Stimulated activated CD4-positive, alpha-beta T cell treated with anti-CD3 and anti-CD28 coated beads, TNF-alpha, amount 100 ng/mL, for 48 hours (primary cell): ENCODE results near the gene SLC6A7.
"Not testable (repeated sequence)": the region's sequence is repeated elsewhere in the genome, so short reads cannot be mapped to it uniquely, and the experiment has no call there.

Source experiments
- DNase-seq, 3 donors: peaks; one replicate each; pipeline ENCODE4 v3.0.0-alpha.2; 2020; ENCODE audit warnings: low read depth in 3 of 3

SLC6A7 gene

DNA sequence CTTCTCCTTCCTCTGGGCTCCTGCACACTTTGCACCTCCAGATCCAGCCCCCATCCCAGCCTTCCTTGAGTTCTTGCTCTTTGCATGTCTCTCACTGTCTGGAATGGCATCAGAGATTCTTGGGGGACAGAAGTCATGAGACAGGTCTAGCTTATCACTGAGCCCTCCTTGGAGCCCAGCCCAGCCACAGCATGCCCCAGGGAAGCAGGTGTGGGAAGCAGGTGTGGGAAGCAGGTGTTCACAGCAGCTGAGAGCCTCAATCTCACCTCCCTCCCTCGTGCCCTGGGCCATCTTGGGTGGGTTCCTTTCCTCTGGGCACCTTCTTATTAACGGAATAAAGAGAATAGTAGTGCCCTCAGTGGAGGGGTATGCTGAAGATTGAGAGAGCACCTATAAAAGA lies 27.2 kb downstream of the SLC6A7 start:
- no peak for DNase-seq

DNA sequence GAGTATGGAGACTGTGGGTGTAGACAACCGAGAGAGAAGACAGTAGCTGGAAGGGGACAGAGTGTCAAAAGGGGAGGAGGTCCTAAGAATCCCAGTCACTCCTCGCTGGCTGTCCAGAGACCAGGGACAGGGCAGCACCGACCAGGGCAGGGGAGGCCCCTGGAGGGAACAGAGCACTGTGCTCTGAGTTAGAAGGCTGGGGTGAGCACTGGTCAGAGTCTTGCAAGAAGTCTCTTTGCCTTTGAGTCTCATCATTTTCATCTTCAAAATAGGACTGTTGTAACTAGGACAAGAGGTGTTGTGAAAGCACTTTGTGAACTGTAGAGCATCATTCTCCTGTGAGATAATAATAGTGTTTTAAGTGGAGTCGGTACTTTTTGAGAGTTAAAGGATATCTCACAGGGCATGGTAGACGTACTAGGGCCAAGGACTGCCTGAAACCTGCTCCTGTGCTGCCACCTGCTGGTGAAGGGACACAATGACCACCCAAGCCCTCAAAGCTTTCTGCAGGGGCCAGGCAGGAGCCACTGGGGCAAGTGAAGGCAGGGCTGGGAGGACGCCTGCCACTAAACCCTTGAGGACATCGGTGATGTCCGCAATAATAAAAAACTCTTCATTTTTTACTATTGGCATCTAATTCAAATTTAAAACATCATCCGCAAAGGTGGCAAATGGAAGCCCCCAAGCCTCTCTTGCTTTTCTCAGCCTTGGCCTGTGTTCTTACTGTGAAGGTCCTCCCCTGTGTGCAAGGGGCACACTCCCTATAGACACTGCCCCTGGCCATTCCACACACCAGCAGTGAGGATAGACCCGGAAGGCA lies 28.2 kb downstream of the SLC6A7 start:
- peak; percentile 64 to 70 (median 68) for DNase-seq

DNA sequence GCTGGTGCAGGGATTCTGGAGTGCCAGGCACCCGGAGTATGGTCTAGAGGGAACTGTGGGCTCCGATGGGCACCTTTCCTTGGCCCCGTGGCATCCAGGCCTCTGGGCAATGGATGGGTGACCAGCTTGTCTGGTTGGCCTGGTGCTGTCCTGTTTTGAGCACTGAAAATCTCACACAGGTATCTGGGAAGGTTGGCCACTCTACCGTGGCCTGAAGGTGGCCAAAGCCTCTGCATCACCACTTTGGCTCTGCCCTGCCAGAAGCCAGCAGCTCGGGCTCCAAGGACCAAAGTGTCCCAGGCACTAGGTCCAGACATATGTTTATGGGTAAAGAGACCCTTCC lies 28.8 kb downstream of the SLC6A7 start:
- no peak for DNase-seq

DNA sequence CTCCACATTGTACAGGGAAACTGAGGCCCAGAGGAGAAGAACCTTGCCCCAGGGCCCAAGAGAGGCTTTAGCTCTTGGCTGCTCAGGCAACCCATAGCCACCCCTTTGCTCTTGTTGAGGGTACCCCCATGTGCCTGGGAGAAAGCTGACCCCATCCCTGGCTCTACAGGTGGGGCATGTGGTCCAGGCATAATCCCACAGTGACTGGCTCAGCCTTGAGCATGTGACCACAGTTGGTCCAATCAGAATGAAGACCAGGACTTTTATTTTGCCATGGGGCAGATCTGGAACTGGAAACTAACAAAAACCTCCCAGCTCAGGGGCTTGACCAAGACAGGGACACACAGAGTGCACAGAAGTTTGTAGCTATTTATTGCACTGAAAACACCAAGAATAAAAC lies 29.3 kb downstream of the SLC6A7 start:
- no peak for DNase-seq

DNA sequence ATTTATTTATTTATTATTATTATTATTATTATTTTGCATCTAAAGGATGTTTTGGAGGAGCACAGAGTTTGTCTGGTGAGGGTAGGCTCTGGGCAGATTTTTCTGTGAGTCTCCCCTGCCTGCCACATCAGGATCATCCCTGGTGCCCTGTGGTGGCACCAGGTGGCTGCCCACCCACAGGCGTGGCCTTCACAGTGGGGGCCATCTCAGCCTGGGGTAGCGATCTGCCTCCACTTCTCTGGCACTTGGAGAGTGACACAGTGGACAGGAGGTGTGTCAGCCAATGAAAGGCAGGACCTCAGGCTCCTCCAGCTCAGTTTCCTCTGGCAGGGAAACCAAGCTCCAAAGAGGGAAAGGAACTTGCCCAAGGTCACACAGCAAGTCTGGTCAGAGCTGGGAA lies 30.0 kb downstream of the SLC6A7 start:
- DNase-seq: no peak

DNA sequence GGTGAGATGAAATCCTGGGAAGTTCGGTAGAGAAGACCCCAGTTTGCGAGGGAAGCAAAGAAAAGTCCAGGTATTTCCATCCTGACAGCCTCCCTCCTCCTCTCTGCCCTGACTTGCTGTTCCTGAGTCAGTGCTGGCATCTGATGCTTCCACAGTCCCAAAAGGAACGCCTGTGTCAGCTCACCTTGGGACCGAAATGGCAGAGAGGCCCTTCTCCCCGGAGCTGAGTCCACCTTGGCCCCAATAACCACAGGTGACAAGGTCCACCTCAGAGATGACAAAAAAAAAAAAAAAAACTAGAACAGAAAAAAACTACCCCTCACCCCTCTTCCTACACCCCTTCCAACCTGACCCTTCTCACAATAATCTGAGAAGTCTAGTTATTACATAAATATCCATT lies 31.6 kb downstream of the SLC6A7 start:
- no peak for DNase-seq

DNA sequence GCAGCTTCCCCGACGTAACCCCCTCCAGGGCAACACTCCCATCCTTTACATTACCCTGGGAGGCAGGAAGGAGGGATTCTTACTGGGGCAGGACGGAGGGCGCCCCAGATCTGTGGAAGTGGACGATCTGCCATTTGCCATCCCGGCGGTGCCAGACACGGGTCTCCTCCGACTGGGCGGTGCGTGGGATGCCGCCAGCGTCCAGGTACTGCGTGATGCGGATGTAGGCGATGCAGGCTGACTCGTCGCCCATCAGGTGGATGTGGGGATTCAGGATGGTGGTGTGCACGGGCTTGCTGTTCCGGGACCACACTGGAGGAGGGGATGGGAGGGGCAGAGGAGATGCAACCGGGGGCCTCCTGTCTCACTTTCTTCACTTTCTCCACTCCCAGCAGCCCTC lies 33.0 kb downstream of the SLC6A7 start:
- no peak for DNase-seq

DNA sequence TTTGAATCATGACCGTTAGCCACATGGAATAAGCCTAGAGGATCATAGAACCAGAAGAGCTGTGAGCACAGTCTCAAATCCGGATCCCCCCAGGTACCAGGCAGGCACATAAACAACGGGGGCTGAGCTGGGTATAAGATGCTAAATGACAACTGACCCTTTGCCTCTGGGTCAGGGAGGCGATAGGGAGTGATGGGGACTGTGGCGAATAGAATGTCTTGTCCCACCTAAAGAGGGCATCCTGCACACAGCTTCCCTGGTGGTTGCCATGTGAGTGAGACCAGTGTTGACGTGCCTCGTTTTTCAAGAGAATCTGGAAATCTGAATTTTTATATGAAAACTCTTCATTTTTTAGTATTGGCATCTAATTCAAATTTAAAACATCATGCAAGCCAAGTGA lies 33.6 kb downstream of the SLC6A7 start:
- DNase-seq: no peak

DNA sequence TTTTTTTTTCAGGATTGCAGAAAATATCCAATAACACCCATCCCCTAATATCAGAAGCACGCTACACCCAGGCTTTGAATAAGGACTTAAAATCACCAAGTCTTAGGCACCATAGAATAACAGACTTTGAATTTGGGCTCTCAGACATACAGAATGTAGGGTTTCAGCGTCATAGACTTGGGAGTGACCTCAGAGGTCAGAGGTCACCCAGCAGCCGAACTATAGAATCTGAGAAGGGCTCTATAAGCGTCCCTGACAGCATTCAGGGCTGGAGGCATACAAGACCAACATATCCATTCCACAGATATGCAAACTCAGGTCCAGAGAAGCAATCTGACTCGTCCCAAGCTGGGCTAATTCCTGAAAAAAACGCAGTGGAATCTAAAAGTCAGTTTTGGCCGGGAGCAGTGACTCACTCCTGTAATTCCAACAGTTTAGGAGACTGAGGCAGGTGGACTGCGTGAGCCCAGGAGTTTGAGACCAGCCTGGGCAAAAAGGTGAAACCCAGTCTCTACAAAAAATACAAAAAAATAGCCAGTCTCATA lies 34.7 kb downstream of the SLC6A7 start:
- no peak for DNase-seq

DNA sequence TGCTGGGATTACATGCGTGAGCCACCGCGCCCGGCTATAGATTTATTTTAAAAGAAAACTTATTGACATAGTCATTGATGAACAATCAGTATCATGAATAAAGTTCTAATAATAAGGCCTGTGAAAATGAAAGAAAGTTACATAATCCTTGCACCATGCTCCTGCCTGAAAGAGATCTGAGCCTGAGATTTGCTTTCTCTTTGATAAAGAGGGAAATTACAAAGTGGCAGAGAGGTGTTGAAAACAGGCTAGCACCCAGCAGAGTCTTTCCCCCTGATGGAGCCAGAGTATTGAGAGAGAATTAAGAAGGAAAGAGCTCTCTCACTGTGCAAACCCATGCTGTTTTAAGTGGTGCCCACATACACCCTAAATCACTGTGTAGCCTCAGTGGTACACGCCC lies 37.2 kb downstream of the SLC6A7 start:
- no peak for DNase-seq

DNA sequence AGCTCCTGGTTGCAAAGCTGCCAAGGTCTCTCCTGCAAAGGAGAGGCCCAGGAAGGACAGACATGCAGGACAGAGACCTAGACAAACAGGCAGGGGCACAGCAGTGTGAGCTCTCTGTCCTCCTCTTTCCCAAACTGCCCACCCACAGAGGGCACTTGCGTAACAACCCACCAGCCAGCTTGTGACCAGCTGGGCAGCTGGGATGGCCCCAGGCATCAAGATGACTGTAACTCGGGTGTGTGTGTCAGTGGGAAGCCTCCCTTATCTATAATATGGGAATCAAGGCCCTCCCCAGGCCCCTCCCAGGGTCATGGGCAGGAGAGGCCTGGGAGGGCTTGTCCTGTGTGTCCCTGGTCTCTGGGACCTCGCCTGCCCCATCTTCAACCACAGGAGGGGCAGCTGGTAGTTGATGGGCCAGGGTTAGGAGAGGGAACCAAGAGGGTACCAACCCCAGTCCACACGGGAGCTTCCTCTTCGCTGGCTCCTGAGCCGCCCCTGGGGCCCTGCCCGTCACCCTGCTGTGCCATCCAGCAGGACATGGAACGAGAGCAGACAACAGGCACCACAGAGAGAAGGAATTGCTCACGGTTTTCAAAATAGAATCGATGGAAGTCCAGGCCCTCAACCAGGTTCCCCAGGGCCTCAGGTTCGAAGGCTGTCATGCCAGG lies 37.9 kb downstream of the SLC6A7 start:
- DNase-seq: no peak

DNA sequence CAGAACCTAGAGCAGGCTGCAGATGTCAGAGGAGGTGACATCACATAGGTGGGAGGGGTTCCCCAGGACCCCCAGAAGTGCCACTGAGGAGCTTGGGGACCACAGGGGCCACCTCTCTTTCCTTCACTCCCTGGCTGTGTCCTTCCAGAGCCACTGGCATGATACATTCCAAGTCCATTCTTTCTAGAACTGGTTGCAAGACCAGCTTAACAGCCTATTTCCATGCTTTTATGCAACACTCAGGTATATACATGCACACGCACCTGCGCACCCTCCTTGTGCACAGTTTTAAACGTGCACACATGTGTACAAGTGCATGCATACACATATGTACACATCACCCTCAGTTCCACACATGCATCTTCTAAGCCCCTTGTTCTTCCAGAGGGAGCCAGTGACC lies 39.7 kb downstream of the SLC6A7 start:
- DNase-seq: no peak

DNA sequence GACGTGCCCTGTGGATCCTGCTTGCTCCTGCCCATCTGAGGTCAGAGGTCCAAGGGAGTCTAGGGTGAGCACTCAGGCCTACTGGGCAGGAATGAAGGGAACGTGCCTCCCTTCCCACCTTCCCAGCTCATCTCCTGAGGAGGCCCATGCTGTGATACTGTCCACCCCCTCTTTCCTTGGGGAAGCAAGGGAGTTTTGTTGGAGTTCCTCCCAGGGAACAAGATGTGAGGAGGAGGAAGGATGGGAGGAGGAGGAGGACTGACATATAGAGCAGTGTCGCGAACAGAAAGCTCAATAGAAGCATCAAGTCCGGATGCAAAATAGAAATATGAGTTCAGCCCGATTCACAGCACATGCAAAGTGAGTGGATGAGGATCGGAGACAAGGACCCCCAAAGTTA lies 41.0 kb downstream of the SLC6A7 start:
- no peak for DNase-seq

DNA sequence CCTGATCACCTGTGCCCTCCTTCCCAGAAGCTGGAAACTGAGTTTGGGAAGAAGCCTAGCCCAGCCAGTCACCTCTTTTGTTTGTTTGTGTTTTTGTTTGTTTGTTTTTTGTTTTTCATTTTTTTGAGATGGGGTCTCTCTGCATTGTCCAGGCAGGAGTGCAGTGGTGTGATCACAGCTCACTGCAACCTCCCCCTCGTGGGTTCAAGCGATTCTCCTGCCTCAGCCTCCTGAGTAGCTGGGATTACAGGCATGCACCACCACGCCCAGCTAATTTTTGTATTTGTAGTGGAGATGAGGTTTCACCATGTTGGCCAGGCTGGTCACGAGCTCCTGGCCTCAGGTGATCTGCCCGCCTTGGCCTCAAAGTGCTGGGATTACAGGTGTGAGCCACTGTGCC lies 43.8 kb downstream of the SLC6A7 start:
- not testable (repeated sequence) for DNase-seq

DNA sequence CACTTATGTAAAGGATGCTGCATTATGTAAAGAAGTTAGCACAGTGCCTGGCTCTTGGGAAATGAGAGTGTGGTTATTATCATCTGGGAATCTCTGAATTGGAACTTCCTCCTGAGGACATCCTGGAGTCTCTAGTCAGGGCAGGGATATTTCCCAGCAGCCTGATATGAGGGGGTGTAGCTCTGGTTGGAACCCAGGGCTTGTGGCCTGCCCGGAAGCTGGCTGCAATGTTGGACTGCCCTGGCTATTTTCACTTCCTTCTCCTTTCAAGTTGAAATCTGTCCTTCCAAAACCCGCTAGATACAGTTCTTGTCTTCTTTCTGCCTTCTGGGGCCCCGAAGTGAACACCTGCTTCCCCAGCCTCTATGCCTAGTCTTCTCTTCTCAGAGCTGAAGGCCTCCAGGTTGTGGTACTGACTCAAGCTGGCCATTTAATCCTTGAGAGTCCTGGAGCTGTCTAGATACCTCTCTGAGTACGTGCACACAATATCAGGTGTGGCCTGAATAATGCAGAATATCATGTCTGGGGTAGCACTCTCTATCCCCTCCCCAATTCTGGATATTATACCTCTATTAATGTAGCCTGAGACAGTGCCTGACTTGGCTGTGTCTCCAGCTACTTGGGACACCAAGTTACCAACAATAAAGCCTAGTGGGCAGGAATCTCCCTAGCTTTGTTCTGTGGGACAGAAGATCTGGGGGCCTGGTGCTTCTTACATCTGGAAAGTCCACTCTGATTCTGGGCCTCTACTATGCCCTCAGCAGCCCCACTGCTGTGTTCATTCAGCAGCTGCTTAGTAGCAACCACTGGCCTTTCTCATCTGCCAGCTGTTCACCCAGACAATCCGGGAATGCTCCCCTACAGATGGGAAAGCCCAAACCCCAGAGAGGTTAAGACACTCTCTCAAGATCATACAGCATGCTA lies 45.0 kb downstream of the SLC6A7 start:
- DNase-seq: no peak

DNA sequence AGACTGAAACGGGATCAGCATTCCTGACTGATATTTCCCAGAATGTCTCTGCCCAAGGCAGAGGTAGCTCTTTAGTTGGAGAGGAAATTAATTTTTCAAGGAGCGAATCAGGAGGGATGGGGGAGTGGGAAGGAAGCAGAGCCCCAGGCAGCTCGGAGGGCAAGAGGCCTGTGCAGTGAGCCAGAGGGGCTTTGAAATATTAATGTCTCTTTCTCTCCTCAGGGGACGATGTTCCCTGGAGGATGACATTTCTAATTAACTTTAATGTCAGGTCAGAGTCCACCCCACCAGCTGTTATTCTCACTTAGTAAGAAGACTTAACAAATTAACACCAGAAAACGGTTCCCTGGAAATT lies 45.6 kb downstream of the SLC6A7 start:
- DNase-seq: no peak

DNA sequence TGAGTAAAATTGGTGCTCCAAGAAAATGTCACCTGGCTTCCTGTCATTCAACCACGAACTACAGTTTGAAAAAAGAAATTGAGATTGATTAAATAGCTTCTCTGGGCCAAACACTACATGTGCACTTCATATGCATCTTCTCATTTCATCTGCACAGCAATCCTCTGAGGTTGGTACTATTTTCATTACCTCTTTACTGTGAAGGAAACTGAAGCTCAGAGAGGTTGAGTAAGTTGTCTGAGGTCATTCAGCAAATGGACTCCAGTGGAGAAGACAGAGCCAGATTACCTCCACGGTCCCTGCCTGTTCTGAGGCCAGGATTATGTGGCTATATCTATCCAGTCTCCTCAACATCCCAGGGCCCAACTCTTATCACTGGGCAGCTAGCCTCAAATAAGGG lies 46.5 kb downstream of the SLC6A7 start:
- no peak for DNase-seq

DNA sequence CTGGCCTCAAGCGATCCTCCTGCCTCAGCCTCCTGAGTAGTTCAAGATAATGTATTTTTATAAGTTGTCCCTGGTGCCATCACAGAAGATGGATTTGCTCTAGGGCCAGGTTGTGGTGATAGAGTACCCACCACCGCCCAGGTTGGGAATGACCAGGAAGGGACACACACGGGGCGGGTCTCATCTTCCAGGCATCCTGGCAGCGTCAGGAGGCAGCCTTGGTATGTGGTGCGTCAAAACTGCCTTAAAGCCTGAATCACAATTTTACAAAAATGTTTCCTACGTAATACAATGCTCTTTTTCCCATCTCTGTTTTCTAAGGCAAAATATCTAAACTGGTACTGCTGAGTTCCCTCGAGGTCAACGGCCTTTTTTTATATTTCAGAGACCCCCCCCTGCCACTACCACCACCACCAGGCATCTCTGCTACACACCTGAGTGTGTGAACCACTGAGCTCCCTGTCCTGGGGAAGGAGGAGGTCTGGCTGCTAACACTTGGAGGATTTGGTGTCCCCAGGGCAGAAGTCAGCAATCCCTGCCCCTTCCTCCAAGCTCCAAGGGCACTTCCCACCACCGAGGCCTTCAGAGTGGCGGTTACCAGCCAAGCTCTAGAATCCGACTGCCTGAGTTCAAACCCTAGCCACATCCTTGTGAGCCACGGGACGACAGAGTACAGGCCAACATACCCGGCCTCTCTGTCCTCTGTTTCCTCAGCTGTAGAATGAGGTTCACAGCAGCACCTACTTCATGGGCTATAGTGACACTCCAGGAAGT lies 47.3 kb downstream of the SLC6A7 start:
- no peak for DNase-seq

DNA sequence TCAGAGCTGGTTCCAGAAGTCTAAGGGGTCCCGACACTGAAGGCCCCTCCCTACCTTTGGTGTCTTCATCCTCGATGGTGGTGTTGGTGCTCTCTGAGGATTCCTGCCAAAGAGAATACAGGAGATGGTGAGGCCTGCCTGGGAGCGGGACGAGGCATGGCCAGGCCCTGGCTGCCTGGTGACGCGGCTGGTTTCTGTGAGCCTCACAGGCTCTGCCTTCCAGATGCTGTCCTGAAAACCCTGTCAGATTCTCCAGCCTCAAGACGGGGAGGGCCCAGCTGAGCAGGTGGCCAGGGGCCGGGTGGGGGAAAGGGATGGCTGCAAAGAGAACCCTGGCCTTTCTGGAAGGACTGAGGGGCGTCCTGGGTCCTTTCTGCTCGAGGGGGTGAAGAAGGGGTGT lies 48.8 kb downstream of the SLC6A7 start:
- DNase-seq: no peak

DNA sequence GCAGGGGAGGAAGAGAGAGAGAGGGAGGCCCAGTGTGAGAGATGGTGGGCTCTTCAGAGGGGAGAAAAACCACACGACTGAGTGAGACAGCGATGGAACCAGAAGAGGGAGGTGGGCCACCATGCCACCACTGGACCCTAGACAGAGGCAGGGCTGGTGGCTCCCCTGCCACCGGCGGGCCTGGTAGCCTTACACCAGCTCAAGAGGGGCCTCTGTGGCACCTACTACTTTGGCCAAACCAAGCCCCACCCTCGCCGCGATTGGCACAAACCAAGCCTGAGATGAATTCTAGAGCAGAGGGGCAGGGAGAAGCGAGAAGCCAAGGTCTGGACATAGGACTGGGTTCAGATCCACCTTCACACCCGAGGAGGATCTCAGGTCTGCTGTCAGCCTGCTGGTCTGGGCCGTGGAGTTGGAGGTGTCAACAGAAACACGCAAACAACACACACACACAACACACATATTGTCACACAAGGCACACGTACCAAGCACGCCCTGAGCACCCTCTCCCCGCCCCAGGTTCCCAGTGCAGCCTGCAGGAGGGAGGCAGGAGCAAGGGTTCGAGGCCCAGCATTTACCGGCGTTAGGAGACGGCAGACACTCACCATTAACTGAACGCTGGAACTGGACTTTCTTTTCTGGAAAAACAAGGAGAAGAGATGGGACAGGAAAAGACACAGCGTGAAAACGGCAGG lies 49.4 kb downstream of the SLC6A7 start:
- no peak for DNase-seq

DNA sequence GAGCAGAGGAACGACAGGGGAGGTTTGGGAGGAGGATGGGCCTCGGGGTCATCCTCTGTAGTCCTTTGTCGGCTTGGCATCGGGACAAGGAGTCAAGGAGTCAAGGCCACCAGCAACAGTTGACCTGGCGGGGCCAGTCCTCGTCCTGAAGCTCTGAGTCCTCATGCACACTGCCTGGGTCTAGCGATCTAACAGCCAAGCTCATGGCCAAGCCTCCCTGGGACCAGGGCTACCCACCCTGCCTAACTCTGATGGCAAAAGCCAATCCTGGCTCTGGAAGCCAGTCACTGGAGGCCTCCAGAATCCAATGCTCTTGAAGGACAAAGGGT lies 49.9 kb downstream of the SLC6A7 start:
- DNase-seq: no peak
